Spleen (tissue), 11 donors: Measurements from ENCODE around the gene BRAT1. TPM values are rescaled to one million over a fixed set of nuclear protein-coding genes. Genes with fewer than 3 reads are reported as not detected.

Source experiments
- DNase-seq: peaks from one replicate; pipeline ENCODE4 v3.0.0-alpha.2; 2020
- H3K27ac ChIP-seq, 8 donors: fragments of 200-600 bp; sonication (generic) in 7 of 8; 1 replicate in 4 of 8; 2 replicates in 4 of 8; pipeline versions ENCODE4 v1.5.0 to v1.8.0; 2016 to 2021; ENCODE audit warnings: inconsistent platforms in 4 of 8, mild to moderate bottlenecking in 4 of 8, moderate library complexity in 1 of 8
- H3K27me3 ChIP-seq, 7 donors: fragments of 200-600 bp; sonication (generic) in 6 of 7; replicated peaks in 1 of 7; 1 replicate in 4 of 7; 2 replicates in 3 of 7; pipeline versions ENCODE4 v1.5.0 to v1.8.0; 2016 to 2021; ENCODE audit warnings: inconsistent platforms in 3 of 7, mild to moderate bottlenecking in 1 of 7
- H3K36me3 ChIP-seq, 6 donors: fragments of 200-600 bp; sonication (generic) in 5 of 6; 1 replicate in 4 of 6; 2 replicates in 2 of 6; pipeline versions ENCODE4 v1.5.0 to v1.8.0; 2016 to 2021; ENCODE audit warnings: inconsistent platforms in 2 of 6
- H3K4me1 ChIP-seq, 6 donors: fragments of 200-600 bp; sonication (generic) in 5 of 6; 1 replicate in 3 of 6; 2 replicates in 3 of 6; pipeline versions ENCODE4 v1.5.0 to v1.8.0; 2016 to 2021; ENCODE audit warnings: inconsistent platforms in 3 of 6
- H3K4me3 ChIP-seq, 8 donors: fragments of 200-600 bp; sonication (generic) in 7 of 8; 1 replicate in 4 of 8; 2 replicates in 4 of 8; pipeline versions ENCODE4 v1.5.0 to v1.8.0; 2016 to 2021; ENCODE audit warnings: inconsistent platforms in 4 of 8, mild to moderate bottlenecking in 4 of 8, moderate library complexity in 2 of 8
- H3K9me3 ChIP-seq, 8 donors: fragments of 200-600 bp; sonication (generic) in 7 of 8; 1 replicate in 4 of 8; 2 replicates in 4 of 8; pipeline versions ENCODE4 v1.5.0 to v1.8.0; 2016 to 2021; ENCODE audit warnings: inconsistent platforms in 4 of 8
- POLR2A ChIP-seq, 3 donors: fragments of 450-650 bp; IDR thresholded peaks; one replicate each; pipeline ENCODE4 v1.5.1; 2017; ENCODE audit warnings: antibody characterized with exemption in 3 of 3, mild to moderate bottlenecking in 1 of 3
- POLR2AphosphoS5 ChIP-seq, 3 donors: sonication (generic); formaldehyde crosslinking; IDR thresholded peaks; one replicate each; pipeline ENCODE4 v1.5.1; 2017; ENCODE audit warnings: antibody characterized with exemption in 3 of 3
- WGBS, 5 donors: extraction: QIAGEN DNeasy Blood & Tissue Kit in 3 of 5; methylation state at CpG; one replicate each; pipeline versions ENCODE4 v1.1.5 to v1.1.7; 2013 to 2018; 5-methylcytosine and 5-hydroxymethylcytosine counted together
- intact Hi-C: fragments of 100-400 bp; cut with DNase I; formaldehyde crosslinking; loops from one replicate; pipeline ENCODE4 v1.15.0; 2023; ENCODE audit warnings: low total_unique reads
- polyA plus RNA-seq, 3 donors: library from polyadenylated mRNA; stranded (reverse); fragments of 200-250 nt; gene quantifications; one replicate each; pipeline ENCODE4 v1.2.1, GENCODE V29; 2013
- total RNA-seq, 7 donors: library from RNA; depleted of rRNA in 3 of 7; stranded (reverse); fragments of >200 nt in 3 of 7; fragmentation: NEBNext Ultra II Directional in 4 of 7; extraction: Animal tissue kit (Norgen Biotek cat#: 25700) in 4 of 7; gene quantifications; one replicate each; pipeline versions ENCODE4 v1.1.0 to v1.2.1, GENCODE V29; 2016 to 2021
- TF ChIP-seq, protein P1 (sequence below), 11 experiments: fragments of 200-600 bp in 7 of 11; fragments of 450-650 bp in 4 of 11; sonication (generic) in 4 of 11; IDR thresholded peaks in 8 of 11; conservative IDR thresholded peaks in 3 of 11; 1 replicate in 7 of 11; 2 replicates in 4 of 11; pipeline versions ENCODE4 v1.4.0 to v1.8.0; 2016 to 2021; ENCODE audit warnings: antibody characterized with exemption in 11 of 11, inconsistent platforms in 4 of 11, mild to moderate bottlenecking in 1 of 11
- donor health status: healthy with polysubstance abuse.
- donor health status: DM: no; HTN: no; CAD: no; lungs with moderate emphysema.
- donor health status: DM: no; HTN: no; CAD: no.
- donor health status: Bipolar disorder and iron deficiency.
- donor health status: healthy.
- donor health status: DM: no; HTN: no; CAD: no.
- donor health status: DM: yes; HTN: yes; CAD: no.

BRAT1 gene
- total and polyA plus RNA-seq, 10 donors = 25.3 to 50.9 (median 33.4) TPM

DNA sequence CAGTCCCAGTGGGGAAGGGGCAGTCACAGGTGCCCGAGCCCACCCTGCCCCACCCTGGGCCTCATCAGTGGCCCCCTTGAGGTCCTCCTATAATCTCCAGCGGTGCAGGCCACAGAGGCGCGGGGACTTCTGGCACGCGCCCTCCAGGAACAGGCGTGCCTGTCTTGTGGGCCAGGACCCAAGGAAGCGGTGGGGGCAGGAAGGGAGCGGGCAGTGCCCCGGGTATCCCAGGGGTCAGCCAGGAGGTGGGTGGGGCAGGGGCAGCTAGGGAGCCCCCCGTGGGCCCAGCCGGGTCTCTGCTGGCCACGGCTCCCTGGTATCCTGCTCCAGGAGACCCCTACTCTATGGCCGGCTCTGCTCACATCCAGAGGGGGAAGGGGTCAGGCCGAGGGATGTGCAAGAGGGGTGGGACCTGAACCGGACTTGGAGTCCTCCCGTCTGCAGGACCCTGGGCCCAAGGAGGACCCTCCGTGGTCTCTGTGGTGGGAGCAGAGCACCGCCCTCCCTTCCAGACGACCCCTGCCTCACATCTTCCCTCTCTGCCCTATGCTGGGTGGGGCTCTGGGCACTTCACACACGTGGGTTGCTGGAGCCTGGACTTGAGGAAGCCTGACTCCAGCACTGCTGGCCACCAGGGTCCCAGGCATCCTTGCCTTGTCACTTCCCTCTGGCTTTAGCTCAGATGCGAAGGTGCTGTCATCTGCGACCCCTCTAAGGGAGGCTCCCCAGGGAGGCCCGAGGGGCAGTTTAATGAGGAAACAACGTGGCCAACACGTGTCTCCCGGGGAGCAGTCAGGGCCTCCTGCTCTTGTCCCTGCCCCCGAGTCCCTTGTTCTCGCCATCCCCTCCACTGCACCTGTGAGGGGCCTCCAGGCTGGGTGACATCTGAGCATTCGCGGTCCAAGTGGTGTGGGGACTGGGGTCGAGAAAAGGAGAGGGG, 60.9 kb downstream of the BRAT1 start:
- TF ChIP-seq POLR2A (IDR thresholded peaks at IDR 0.05) (no peak), POLR2AphosphoS5 (IDR thresholded peaks at IDR 0.05) (peak in 1 of 3 donors; percentile 25)
- TF ChIP-seq, protein P1, sequence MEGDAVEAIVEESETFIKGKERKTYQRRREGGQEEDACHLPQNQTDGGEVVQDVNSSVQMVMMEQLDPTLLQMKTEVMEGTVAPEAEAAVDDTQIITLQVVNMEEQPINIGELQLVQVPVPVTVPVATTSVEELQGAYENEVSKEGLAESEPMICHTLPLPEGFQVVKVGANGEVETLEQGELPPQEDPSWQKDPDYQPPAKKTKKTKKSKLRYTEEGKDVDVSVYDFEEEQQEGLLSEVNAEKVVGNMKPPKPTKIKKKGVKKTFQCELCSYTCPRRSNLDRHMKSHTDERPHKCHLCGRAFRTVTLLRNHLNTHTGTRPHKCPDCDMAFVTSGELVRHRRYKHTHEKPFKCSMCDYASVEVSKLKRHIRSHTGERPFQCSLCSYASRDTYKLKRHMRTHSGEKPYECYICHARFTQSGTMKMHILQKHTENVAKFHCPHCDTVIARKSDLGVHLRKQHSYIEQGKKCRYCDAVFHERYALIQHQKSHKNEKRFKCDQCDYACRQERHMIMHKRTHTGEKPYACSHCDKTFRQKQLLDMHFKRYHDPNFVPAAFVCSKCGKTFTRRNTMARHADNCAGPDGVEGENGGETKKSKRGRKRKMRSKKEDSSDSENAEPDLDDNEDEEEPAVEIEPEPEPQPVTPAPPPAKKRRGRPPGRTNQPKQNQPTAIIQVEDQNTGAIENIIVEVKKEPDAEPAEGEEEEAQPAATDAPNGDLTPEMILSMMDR (IDR thresholded peaks at IDR 0.05 in 8 of 11, conservative IDR thresholded peaks at IDR 0.05 in 3 of 11) = no peak
- Histone ChIP-seq H3K4me1 (peaks cover 0 to 42% (median 19%) of the 10 kb centered on the region in 6 donors), H3K9me3 (no peaks in the 10 kb centered on the region), H3K27me3 (peaks cover 0 to 55% (median 9%) of the 10 kb centered on the region in 7 donors), H3K4me3 (no peak overlapping the region), H3K36me3 (no peaks in the 10 kb centered on the region), H3K27ac (no peak overlapping the region)
- intact Hi-C loops = no loop called here
- 45 to 68% (median 51%) methylated on average over 16 to 32 of the region's 32 CpGs for WGBS, 5 donors
- no peak for DNase-seq

GRCh38 chr7:2493205-2494164, 61.8 kb downstream of the BRAT1 start:
- WGBS, 5 donors = 60 to 82% (median 72%) methylated on average over 9 to 10 of the region's 11 CpGs
- Histone ChIP-seq H3K9me3 (no peaks in the 10 kb centered on the region), H3K27me3 (peaks cover 0 to 54% (median 9%) of the 10 kb centered on the region in 7 donors), H3K4me1 (peaks cover 0 to 52% (median 24%) of the 10 kb centered on the region in 6 donors), H3K4me3 (no peak overlapping the region), H3K36me3 (no peaks in the 10 kb centered on the region), H3K27ac (no peak overlapping the region)
- intact Hi-C loops = no loop called here
- DNase-seq = no peak
- TF ChIP-seq, protein P1 (IDR thresholded peaks at IDR 0.05 in 8 of 11, conservative IDR thresholded peaks at IDR 0.05 in 3 of 11) = no peak
- TF ChIP-seq POLR2AphosphoS5 (IDR thresholded peaks at IDR 0.05) (no peak), POLR2A (IDR thresholded peaks at IDR 0.05) (no peak)

- TF ChIP-seq POLR2AphosphoS5 (IDR thresholded peaks at IDR 0.05) (no peak), POLR2A (IDR thresholded peaks at IDR 0.05) (no peak)
- TF ChIP-seq, protein P1 (IDR thresholded peaks at IDR 0.05 in 8 of 11, conservative IDR thresholded peaks at IDR 0.05 in 3 of 11) = no peak
- Histone ChIP-seq H3K9me3 (no peaks in the 10 kb centered on the region), H3K4me1 (peaks cover 0 to 51% (median 23%) of the 10 kb centered on the region in 6 donors), H3K27me3 (peaks cover 0 to 52% (median 8%) of the 10 kb centered on the region in 7 donors), H3K27ac (no peak overlapping the region), H3K36me3 (no peaks in the 10 kb centered on the region), H3K4me3 (no peak overlapping the region)
- intact Hi-C loops = no loop called here
- DNase-seq = no peak
- 94 to 100% (median 95%) methylated on average over 2 of the region's 2 CpGs for WGBS, 5 donors
These were observed 63.3 kb downstream of the BRAT1 start for GRCh38 chr7:2492038-2492437.
